HFF-Myc (cell line): ENCODE measurements around the gene LIM2.

Experiments
- DNase-seq: peaks from one replicate; pipeline ENCODE4 v3.0.0-alpha.2; 2011; ENCODE audit warnings: low read depth; ENCODE audit errors: extremely low read depth
- H3K4me3 ChIP-seq: replicated peaks from 2 replicates; pipeline ENCODE4 v1.5.1; 2011; ENCODE audit warnings: low read depth, mild to moderate bottlenecking, control low read depth, low read length
- TF ChIP-seq, protein P1 (sequence below): IDR thresholded peaks from 2 replicates; pipeline ENCODE4 v1.5.1; 2012; ENCODE audit warnings: mild to moderate bottlenecking, low read depth, low read length, control low read depth; ENCODE audit errors: missing control alignments

LIM2 gene

DNA sequence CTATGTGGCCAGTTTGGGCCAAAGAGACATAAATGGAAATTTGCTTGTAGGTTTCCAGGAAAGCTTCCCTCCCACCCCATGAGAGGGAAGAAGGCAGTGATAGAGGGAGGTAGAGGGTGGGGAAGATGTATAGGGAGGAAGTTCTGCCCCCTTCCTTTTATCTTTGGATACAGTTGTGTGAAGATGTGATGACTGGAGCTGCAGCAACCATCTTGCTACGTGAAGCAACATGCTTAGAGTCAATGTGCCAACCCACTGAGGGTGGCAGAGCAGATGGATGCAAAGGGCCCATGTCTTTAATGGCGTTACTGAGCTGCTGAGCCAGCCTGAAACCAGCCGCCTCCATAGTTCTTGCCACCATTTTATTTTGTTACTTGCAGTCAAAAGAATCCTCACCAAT, 56.6 kb downstream of the LIM2 start:
- no peak for DNase-seq
- TF ChIP-seq, protein P1, sequence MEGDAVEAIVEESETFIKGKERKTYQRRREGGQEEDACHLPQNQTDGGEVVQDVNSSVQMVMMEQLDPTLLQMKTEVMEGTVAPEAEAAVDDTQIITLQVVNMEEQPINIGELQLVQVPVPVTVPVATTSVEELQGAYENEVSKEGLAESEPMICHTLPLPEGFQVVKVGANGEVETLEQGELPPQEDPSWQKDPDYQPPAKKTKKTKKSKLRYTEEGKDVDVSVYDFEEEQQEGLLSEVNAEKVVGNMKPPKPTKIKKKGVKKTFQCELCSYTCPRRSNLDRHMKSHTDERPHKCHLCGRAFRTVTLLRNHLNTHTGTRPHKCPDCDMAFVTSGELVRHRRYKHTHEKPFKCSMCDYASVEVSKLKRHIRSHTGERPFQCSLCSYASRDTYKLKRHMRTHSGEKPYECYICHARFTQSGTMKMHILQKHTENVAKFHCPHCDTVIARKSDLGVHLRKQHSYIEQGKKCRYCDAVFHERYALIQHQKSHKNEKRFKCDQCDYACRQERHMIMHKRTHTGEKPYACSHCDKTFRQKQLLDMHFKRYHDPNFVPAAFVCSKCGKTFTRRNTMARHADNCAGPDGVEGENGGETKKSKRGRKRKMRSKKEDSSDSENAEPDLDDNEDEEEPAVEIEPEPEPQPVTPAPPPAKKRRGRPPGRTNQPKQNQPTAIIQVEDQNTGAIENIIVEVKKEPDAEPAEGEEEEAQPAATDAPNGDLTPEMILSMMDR: no peak
- no peak overlapping the region for H3K4me3 ChIP-seq

DNA sequence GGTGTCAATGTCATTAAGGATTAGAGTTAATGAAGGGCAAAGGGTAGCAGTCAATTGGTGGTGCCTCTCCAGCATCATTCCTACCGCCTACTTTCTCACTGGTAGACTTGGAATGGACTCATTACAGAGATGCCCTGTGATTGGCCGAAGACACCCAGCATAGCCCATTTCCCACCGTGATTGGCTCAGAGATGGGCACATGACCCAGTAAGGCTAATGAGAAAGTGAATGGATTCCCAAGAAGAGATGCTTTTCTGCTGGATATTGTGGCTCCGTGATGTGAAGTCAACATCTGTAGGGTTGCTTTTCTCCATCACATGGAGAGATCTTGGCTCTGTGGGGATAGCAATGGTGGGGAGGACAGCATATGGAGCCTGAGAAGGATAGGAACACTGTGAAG, 57.4 kb downstream of the LIM2 start:
- no peak for DNase-seq
- no peak overlapping the region for H3K4me3 ChIP-seq
- TF ChIP-seq, protein P1: no peak
